Esophagus (tissue), 2 donors: ENCODE data around the gene ARHGEF26. TPM values are rescaled to one million over a fixed set of nuclear protein-coding genes. Genes with fewer than 3 reads are reported as not detected.

Source experiments
- H3K27ac ChIP-seq, 2 donors: one replicate each; pipeline ENCODE4 v1.5.1; 2013; ENCODE audit warnings: low read depth in 2 of 2, mild to moderate bottlenecking in 2 of 2, inconsistent platforms in 1 of 2, low read length in 1 of 2, moderate library complexity in 1 of 2
- H3K27me3 ChIP-seq, 2 donors: one replicate each; pipeline ENCODE4 v1.6.1; 2013; ENCODE audit warnings: low read length in 2 of 2, control low read depth in 1 of 2, mild to moderate bottlenecking in 1 of 2; ENCODE audit not compliant: insufficient read depth in 2 of 2, control insufficient read depth in 1 of 2
- H3K36me3 ChIP-seq, 2 donors: one replicate each; pipeline ENCODE4 v1.6.1; 2013; ENCODE audit warnings: low read length in 1 of 2; ENCODE audit not compliant: control insufficient read depth in 2 of 2, insufficient read depth in 2 of 2
- H3K4me1 ChIP-seq, 2 donors: one replicate each; pipeline ENCODE4 v1.6.1; 2013; ENCODE audit warnings: low read length in 1 of 2; ENCODE audit not compliant: control insufficient read depth in 2 of 2, insufficient read depth in 2 of 2
- H3K4me3 ChIP-seq, 2 donors: one replicate each; pipeline ENCODE4 v1.5.1; 2013; ENCODE audit warnings: low read length in 2 of 2, mild to moderate bottlenecking in 2 of 2, low read depth in 1 of 2, moderate library complexity in 1 of 2
- H3K9me3 ChIP-seq, 2 donors: one replicate each; pipeline ENCODE4 v1.6.1; 2013; ENCODE audit warnings: mild to moderate bottlenecking in 2 of 2, low read depth in 1 of 2, low read length in 1 of 2, moderate library complexity in 1 of 2; ENCODE audit not compliant: control insufficient read depth in 2 of 2, insufficient read depth in 1 of 2
- WGBS, 2 donors: extraction: QIAGEN DNeasy Blood & Tissue Kit; methylation state at CpG; one replicate each; pipeline ENCODE4 v1.1.7; 2013; 5-methylcytosine and 5-hydroxymethylcytosine counted together
- polyA plus RNA-seq, 2 donors: library from polyadenylated mRNA; stranded (reverse); fragments of 200-250 nt; gene quantifications; one replicate each; pipeline ENCODE4 v1.2.3, GENCODE V29; 2013
- donor health status: healthy with polysubstance abuse.
- donor health status: Bipolar disorder and iron deficiency.

Gene ARHGEF26
- polyA plus RNA-seq, 2 donors = 5.7 to 7.1 TPM

DNA sequence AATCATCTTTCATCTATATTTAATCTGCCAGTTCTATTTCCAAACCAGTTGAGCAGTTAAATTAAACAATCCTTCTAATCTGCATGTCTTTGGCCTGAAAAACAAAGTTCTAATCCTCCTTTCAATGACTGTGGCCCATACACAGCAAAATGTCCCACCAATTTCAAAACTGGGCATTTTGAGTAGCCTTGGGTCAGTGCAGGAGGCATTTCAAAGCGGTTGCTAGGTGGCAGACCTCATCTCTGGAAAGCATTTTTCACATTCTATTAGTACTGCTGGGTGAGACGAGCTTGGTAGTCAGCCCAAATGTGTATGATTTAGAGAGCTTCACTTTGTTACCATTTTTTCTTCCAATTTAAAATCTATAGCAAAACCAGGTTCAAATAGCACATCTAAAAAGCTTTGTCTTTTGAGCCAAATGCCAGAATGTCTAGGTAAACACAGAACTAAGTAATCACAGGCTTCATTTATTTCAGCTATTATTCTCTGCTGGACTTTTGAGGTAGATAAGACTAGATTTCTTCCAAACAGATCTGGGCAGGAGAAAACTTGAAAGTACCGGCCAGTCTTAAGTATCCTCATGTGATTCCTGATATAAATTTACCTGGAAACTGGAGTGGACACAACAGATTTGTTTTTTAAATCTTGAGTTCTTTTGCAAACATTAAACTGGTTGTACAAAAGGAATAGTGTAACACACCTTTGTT lies 8.9 kb upstream of the ARHGEF26 start:
- Histone ChIP-seq H3K36me3 (no peaks in the 10 kb centered on the region), H3K27ac (no peak overlapping the region), H3K9me3 (no peaks in the 10 kb centered on the region), H3K4me1 (no peaks in the 10 kb centered on the region), H3K4me3 (no peak overlapping the region), H3K27me3 (no peaks in the 10 kb centered on the region)
- WGBS, 2 donors = 62 to 74% methylated on average over 3 of the region's 3 CpGs

- Histone ChIP-seq H3K36me3 (no peaks in the 10 kb centered on the region), H3K27ac (no peak overlapping the region), H3K4me3 (no peak overlapping the region), H3K27me3 (no peaks in the 10 kb centered on the region), H3K9me3 (no peaks in the 10 kb centered on the region), H3K4me1 (no peaks in the 10 kb centered on the region)
- WGBS, 2 donors = 65 to 76% methylated on average over 5 of the region's 5 CpGs
Measured at GRCh38 chr3:154113609-154114008, 7.6 kb upstream of the ARHGEF26 start.

GRCh38 chr3:154115332-154115731 lies 5.9 kb upstream of the ARHGEF26 start:
- no peaks in the 10 kb centered on the region for H3K27me3 ChIP-seq
- WGBS, 2 donors = 91 to 94% methylated on average over 2 of the region's 2 CpGs
- no peaks in the 10 kb centered on the region for H3K4me1 ChIP-seq
- no peak overlapping the region for H3K27ac ChIP-seq
- H3K9me3 ChIP-seq = no peaks in the 10 kb centered on the region
- H3K36me3 ChIP-seq = no peaks in the 10 kb centered on the region
- H3K4me3 ChIP-seq = no peak overlapping the region

DNA sequence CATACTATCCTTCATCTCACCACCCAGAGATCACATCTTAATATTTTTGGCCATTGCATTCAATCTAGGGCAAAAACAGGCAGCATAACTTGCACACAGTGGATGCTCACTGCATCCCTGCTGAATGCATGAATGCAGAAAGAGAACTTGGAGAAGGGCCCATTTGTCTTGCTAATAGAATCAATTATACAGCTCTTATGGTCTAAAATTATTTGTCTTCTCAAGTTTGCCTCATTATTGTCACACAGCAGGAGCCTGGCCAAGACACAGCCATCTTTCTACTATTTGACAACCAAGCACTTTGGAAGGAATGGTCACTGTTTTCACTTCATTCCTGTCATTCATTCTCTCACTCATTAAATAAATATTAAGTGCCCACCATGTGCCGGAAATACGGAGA lies 1.2 kb upstream of the ARHGEF26 start:
- H3K4me3 ChIP-seq = no peak overlapping the region
- no peaks in the 10 kb centered on the region for H3K4me1 ChIP-seq
- WGBS, 2 donors = 61 to 77% methylated on average over 2 of the region's 2 CpGs
- no peak overlapping the region for H3K27ac ChIP-seq
- H3K27me3 ChIP-seq = no peaks in the 10 kb centered on the region
- H3K9me3 ChIP-seq = no peaks in the 10 kb centered on the region
- H3K36me3 ChIP-seq = no peaks in the 10 kb centered on the region

GRCh38 chr3:154121701-154122551 lies 736 bp downstream of the ARHGEF26 start:
- H3K4me1 ChIP-seq = no peaks in the 10 kb centered on the region
- H3K27ac ChIP-seq = peak overlapping the region; percentile 16 to 69
- 2% methylated on average over 73 to 76 of the region's 76 CpGs for WGBS, 2 donors
- H3K36me3 ChIP-seq = no peaks in the 10 kb centered on the region
- H3K4me3 ChIP-seq = peak overlapping the region; percentile 63 to 89
- no peaks in the 10 kb centered on the region for H3K27me3 ChIP-seq
- H3K9me3 ChIP-seq = no peaks in the 10 kb centered on the region

DNA sequence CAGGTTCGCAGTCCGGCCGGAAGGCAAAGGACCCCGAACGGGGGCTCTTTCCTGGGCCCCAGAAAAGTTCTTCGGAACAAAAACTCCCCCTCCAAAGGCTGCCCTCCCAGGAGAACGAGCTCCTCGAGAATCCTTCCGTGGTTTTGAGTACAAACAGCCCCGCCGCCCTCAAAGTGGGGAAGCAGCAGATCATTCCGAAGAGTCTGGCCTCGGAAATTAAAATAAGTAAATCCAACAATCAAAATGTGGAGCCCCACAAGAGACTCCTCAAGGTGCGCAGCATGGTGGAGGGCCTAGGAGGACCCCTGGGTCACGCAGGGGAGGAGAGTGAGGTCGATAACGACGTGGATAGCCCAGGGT lies 1.3 kb downstream of the ARHGEF26 start:
- Histone ChIP-seq H3K27ac (peak overlapping the region; percentile 8 to 58), H3K36me3 (no peaks in the 10 kb centered on the region), H3K4me1 (no peaks in the 10 kb centered on the region), H3K9me3 (no peaks in the 10 kb centered on the region), H3K4me3 (peak overlapping the region; percentile 63 to 89), H3K27me3 (no peaks in the 10 kb centered on the region)
- WGBS, 2 donors = 3% methylated on average over 18 of the region's 18 CpGs

- Histone ChIP-seq H3K9me3 (no peaks in the 10 kb centered on the region), H3K36me3 (no peaks in the 10 kb centered on the region), H3K27ac (peak overlapping the region in 1 of 2 donors; percentile 58), H3K4me3 (peak overlapping the region; percentile 63 to 89), H3K27me3 (no peaks in the 10 kb centered on the region), H3K4me1 (no peaks in the 10 kb centered on the region)
- WGBS, 2 donors = 9 to 10% methylated on average over 12 of the region's 12 CpGs
Measured at GRCh38 chr3:154122912-154123559, 1.8 kb downstream of the ARHGEF26 start.

- no peaks in the 10 kb centered on the region for H3K4me1 ChIP-seq
- H3K27me3 ChIP-seq = no peaks in the 10 kb centered on the region
- WGBS, 2 donors = 48% methylated on average over 3 of the region's 3 CpGs
- no peaks in the 10 kb centered on the region for H3K9me3 ChIP-seq
- no peak overlapping the region for H3K27ac ChIP-seq
- H3K4me3 ChIP-seq = peak overlapping the region; percentile 13 to 63
- H3K36me3 ChIP-seq = no peaks in the 10 kb centered on the region
Measured at GRCh38 chr3:154123906-154124305, 2.7 kb downstream of the ARHGEF26 start.

DNA sequence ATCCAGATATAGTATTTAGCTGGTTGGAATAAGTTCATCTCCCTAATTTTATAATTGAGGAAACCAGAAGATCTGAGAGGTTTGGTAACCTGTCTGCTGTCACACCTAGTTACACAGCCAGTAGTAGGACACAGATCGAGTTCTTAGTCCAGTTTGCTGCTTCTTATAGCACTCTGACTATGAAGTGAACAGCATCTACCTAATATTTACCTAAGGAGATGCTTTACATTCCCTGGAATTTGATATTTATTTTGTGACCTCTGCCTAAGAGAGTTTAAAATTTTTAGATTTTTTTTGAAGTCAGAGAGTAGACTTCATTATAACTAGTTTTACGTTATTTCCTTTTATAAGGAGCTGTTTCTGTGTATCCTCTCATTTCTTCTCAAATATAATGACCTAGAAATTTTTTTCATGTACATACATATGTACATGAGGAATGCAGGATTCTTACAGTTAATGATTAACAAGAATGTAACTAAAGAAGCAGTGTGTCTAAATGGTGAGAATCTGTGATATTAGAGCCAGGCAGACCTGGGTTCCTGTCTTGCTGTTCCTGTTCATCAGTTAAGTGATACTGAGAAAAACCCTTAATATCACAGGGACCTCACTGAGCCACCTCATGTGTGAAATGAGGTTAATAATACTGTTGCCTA lies 4.3 kb downstream of the ARHGEF26 start:
- Histone ChIP-seq H3K4me1 (no peaks in the 10 kb centered on the region), H3K36me3 (no peaks in the 10 kb centered on the region), H3K9me3 (no peaks in the 10 kb centered on the region), H3K4me3 (no peak overlapping the region), H3K27me3 (no peaks in the 10 kb centered on the region), H3K27ac (no peak overlapping the region)
- 68 to 79% methylated on average over 2 of the region's 2 CpGs for WGBS, 2 donors
